Mesodermal cell (in vitro differentiated cells): ENCODE measurements around the gene LRMDA.

ENCODE experiments used
- H3K27ac ChIP-seq: 2 replicates; pipeline ENCODE4 v1.7.0; 2013; ENCODE audit warnings: mild to moderate bottlenecking, low read depth, low read length, moderate library complexity; ENCODE audit not compliant: severe bottlenecking
- H3K36me3 ChIP-seq: 2 replicates; pipeline ENCODE4 v1.7.1; 2013; ENCODE audit warnings: mild to moderate bottlenecking, low read length, moderate library complexity; ENCODE audit not compliant: control insufficient read depth, insufficient read depth
- H3K4me1 ChIP-seq: one replicate; pipeline ENCODE4 v1.7.1; 2013; ENCODE audit warnings: mild to moderate bottlenecking, low read length; ENCODE audit not compliant: insufficient read depth, control insufficient read depth, poor library complexity, severe bottlenecking
- H3K4me3 ChIP-seq: 2 replicates; pipeline ENCODE4 v1.7.0; 2013; ENCODE audit warnings: low read length, control low read depth, mild to moderate bottlenecking; ENCODE audit not compliant: insufficient read depth, poor library complexity, severe bottlenecking; ENCODE audit errors: extremely low read depth
- H3K9me3 ChIP-seq: 2 replicates; pipeline ENCODE4 v1.7.1; 2013; ENCODE audit warnings: mild to moderate bottlenecking, low read length, moderate library complexity; ENCODE audit not compliant: control insufficient read depth
- WGBS, 2 experiments: methylation state at CpG; one replicate each; pipeline ENCODE4 v1.1.5; 2013; ENCODE audit warnings: missing lambda C conversion rate in 2 of 2; ENCODE audit not compliant: insufficient coverage in 2 of 2; 5-methylcytosine and 5-hydroxymethylcytosine counted together

LRMDA gene

GRCh38 chr10:76268954-76269353 is 837.5 kb downstream of the LRMDA start:
- no peaks in the 10 kb centered on the region for H3K4me1 ChIP-seq
- H3K9me3 ChIP-seq, result no peaks in the 10 kb centered on the region
- H3K4me3 ChIP-seq, result no peak overlapping the region
- WGBS, 2 experiments, result 85 to 95% methylated on average over 4 to 5 of the region's 5 CpGs
- no peak overlapping the region for H3K27ac ChIP-seq
- no peaks in the 10 kb centered on the region for H3K36me3 ChIP-seq

- Histone ChIP-seq H3K36me3 (no peaks in the 10 kb centered on the region), H3K9me3 (no peaks in the 10 kb centered on the region), H3K27ac (no peak overlapping the region), H3K4me1 (no peaks in the 10 kb centered on the region), H3K4me3 (no peak overlapping the region)
- 74 to 80% methylated on average over 3 to 5 of the region's 5 CpGs for WGBS, 2 experiments
Observed at GRCh38 chr10:76270464-76270863, 839.0 kb downstream of the LRMDA start.

DNA sequence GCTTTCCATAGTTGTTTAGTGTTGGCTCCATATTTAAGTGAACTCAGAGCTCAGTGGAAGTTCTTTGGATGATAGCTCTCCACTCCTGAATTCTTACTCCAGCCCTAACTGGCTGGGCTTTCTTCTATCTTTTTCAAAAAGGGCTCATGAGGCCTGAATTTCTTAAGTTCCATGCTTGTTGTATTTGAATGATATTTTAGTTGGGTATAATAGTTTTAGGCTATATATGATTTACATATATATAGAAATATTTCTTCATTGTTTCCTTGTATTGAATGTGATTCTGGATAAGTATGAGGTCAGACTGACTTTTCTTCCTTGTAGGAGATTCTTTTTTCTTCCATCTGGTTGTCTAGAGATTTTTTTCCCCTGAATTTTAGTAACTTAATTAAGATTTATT is 843.5 kb downstream of the LRMDA start:
- H3K4me1 ChIP-seq, result no peaks in the 10 kb centered on the region
- no peak overlapping the region for H3K4me3 ChIP-seq
- no peaks in the 10 kb centered on the region for H3K36me3 ChIP-seq
- no peak overlapping the region for H3K27ac ChIP-seq
- no peaks in the 10 kb centered on the region for H3K9me3 ChIP-seq

DNA sequence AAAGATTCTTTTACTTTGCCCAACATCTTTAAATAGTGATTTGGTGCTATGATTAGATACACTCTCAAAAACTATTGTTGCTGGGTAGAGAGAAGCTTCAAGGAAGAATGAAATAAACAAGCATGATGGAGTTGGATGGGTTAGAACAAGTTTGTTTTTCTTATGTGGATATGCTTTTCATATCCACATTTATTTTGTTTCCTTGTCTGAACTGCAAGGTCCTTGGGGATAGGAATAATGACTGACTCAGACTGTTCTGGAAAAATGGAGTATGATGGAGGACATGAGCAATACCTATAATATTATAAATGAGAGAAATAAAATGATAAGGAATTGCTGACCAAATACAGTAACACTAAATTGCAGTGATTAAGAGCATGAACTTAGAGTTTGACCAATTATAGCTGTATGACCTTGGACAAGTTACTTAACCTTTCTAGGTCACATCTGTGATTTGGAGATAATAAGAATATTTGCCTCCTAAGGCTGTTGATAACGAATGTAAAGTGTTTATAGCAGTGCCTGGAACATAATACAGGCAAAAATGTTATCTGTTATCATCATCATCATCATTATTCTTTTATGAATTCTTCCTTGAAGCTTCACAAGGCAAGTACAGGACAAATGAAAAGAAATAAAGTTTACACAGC is 847.5 kb downstream of the LRMDA start:
- Histone ChIP-seq H3K27ac (no peak overlapping the region), H3K4me3 (no peak overlapping the region), H3K36me3 (no peaks in the 10 kb centered on the region), H3K9me3 (no peaks in the 10 kb centered on the region), H3K4me1 (no peaks in the 10 kb centered on the region)
- WGBS, 2 experiments, result no CpG with 5 or more reads among the region's 1 CpG

- no peak overlapping the region for H3K4me3 ChIP-seq
- no peak overlapping the region for H3K27ac ChIP-seq
- H3K4me1 ChIP-seq, result no peaks in the 10 kb centered on the region
Observed at GRCh38 chr10:76281659-76282058, 850.2 kb downstream of the LRMDA start.

DNA sequence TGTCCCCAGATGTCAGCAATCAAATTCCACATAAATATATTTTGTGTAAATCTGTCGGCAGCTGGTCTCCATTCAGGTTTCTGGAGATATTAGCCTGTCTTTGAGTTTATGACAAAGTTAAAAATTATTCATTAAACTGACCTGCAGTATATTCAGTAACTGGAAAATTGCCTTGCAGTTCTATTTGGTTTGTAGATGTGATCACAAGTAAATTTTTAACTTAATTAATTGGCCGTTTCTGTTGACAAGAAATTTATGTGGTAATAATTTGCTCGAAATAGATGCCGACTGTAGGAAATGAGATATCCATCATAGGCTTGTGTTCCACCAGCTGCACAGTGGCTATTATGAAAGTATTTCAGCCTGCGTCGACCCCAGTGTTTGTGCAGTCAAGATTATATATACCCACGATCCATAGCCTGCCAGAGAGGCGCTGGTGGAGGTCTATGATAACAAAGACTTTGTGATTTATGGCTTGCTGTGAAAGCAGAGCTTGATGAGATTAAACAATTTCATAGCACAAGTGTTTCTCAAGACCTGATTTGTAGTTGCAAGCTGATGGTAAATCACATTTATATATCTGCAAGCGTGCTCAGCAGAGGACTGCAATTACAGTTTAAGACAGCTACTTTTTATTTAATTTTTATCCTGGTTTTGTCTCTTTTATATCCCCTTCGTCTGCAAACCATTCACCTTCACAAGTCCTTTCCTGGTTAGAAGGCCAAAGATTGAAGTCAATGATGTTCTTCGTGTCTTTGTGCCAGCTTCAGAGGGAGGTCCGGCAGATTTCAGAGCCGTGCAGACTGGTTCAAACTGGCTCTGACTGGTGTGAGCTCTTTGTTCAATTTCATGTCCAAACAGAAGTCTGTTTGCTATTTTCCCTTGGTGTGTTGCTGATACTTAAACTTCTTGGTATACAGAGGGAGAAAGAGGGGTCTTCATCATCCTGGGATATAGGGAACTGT is 850.9 kb downstream of the LRMDA start:
- Histone ChIP-seq H3K9me3 (peaks cover 6% of the 10 kb centered on the region), H3K36me3 (no peaks in the 10 kb centered on the region), H3K4me1 (no peaks in the 10 kb centered on the region), H3K27ac (peak overlapping the region; percentile 10), H3K4me3 (no peak overlapping the region)
- 90 to 98% methylated on average over 8 to 10 of the region's 13 CpGs for WGBS, 2 experiments

More at GRCh38 chr10:76281659-76282058, 850.2 kb downstream of the LRMDA start:
- Histone ChIP-seq H3K36me3 (no peaks in the 10 kb centered on the region), H3K9me3 (peaks cover 6% of the 10 kb centered on the region)

DNA sequence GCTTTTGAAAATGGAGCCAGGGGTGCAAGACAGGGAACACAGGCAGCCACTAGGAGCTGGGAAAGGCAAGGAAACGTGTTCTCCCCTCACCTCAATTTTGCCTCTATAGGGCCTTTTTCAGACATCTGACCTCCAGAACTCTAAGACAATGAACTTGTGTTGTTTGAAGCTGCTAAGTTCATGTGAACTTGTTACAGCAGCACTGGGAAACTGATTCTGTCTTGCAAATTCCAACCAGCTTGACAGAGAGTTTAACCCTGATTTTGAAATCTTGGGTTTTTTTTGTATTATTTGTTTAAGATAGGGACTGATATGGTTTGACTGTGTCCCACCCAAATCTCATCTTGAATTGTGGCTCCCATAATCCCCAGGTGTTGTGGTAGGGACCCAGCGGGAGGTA is 852.9 kb downstream of the LRMDA start:
- Histone ChIP-seq H3K27ac (no peak overlapping the region), H3K4me1 (no peaks in the 10 kb centered on the region), H3K4me3 (no peak overlapping the region), H3K36me3 (no peaks in the 10 kb centered on the region), H3K9me3 (peaks cover 6% of the 10 kb centered on the region)
- 71% methylated on average over 1 of the region's 2 CpGs; no CpG with 5 or more reads in 1 of the 2 experiments for WGBS, 2 experiments

GRCh38 chr10:76285012-76285411 is 853.6 kb downstream of the LRMDA start:
- no CpG with 5 or more reads among the region's 1 CpG for WGBS, 2 experiments
- no peak overlapping the region for H3K27ac ChIP-seq
- H3K36me3 ChIP-seq, result no peaks in the 10 kb centered on the region
- peaks cover 6% of the 10 kb centered on the region for H3K9me3 ChIP-seq
- no peaks in the 10 kb centered on the region for H3K4me1 ChIP-seq
- H3K4me3 ChIP-seq, result no peak overlapping the region

GRCh38 chr10:76285515-76285914 is 854.1 kb downstream of the LRMDA start:
- Histone ChIP-seq H3K9me3 (peaks cover 6% of the 10 kb centered on the region), H3K4me3 (no peak overlapping the region), H3K27ac (no peak overlapping the region), H3K36me3 (no peaks in the 10 kb centered on the region), H3K4me1 (no peaks in the 10 kb centered on the region)
- 100% methylated on average over 1 of the region's 2 CpGs; no CpG with 5 or more reads in 1 of the 2 experiments for WGBS, 2 experiments

- H3K4me3 ChIP-seq, result no peak overlapping the region
- no CpG with 5 or more reads among the region's 1 CpG for WGBS, 2 experiments
Observed at GRCh38 chr10:76286536-76286935, 855.1 kb downstream of the LRMDA start.

DNA sequence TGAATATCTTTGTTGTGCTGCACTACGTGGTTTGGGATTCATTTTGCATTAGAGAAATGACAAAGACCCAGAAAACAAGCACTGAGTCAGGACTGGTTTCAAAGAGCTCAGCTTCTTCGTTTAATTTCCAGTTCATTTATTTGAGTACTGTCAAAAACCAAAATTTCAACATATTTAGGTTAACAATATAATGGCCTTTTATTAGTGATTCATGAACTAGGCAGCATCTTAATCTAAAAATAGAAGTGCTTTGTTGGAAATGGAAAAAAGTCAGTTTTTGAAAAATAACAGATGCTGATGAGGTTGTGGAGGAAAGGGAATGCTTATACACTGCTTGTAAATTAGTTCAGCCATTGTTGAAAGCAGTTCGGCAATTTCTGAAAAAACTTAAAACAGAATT is 856.4 kb downstream of the LRMDA start:
- 100% methylated on average over 1 of the region's 3 CpGs; no CpG with 5 or more reads in 1 of the 2 experiments for WGBS, 2 experiments
- peaks cover 6% of the 10 kb centered on the region for H3K9me3 ChIP-seq
- no peaks in the 10 kb centered on the region for H3K4me1 ChIP-seq
- H3K36me3 ChIP-seq, result no peaks in the 10 kb centered on the region
- no peak overlapping the region for H3K27ac ChIP-seq
- no peak overlapping the region for H3K4me3 ChIP-seq

More at GRCh38 chr10:76286536-76286935, 855.1 kb downstream of the LRMDA start:
- peaks cover 6% of the 10 kb centered on the region for H3K9me3 ChIP-seq
- no peaks in the 10 kb centered on the region for H3K36me3 ChIP-seq
- no peaks in the 10 kb centered on the region for H3K4me1 ChIP-seq
- no peak overlapping the region for H3K27ac ChIP-seq
